Activated CD4-positive, alpha-beta T cell treated with anti-CD3 and anti-CD28 coated beads, Interleukin-2, amount 50 U/mL, for 16 hours (primary cell): ENCODE results near the gene TMEM179.
"Not testable (repeated sequence)": the region's sequence is repeated elsewhere in the genome, so short reads cannot be mapped to it uniquely, and the experiment has no call there.

Source experiments
- DNase-seq: peaks from one replicate; pipeline ENCODE4 v3.0.0-alpha.2; 2020

The TMEM179 gene

DNA sequence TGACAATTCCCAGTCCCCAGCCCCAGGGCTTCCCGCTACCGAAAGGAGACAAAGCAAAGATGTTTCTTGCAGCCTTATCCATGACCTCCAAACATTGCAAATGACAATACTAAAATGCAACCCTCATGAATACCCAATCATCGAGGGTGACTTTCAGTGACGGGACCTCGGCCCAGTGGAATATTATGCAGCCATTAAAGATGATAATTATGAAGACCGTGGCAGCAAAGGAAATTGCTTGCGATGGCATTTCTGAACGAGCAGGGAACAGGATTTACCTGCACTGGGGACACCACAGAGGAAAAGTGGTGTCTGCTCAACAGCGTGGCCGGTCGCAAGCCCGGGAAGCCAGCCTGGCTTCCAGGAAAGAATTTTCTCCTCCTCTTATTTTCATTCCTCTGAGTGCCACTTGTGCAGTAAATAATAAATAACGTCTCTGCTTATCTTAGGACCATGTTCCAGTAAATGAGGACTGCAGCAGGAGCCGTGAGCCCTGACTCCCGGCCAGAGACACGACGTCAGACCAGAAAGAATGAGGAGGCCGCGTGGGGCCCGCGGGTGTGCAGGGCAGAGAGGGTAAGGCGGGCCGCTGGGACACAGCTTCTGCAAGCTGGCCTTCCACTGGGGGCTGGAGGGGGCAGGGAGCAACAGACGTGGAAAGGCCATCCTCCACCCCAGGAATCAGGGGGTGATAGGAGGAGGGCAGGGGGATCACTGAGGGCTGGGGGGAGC lies 18.4 kb downstream of the TMEM179 start:
- no peak for DNase-seq

DNA sequence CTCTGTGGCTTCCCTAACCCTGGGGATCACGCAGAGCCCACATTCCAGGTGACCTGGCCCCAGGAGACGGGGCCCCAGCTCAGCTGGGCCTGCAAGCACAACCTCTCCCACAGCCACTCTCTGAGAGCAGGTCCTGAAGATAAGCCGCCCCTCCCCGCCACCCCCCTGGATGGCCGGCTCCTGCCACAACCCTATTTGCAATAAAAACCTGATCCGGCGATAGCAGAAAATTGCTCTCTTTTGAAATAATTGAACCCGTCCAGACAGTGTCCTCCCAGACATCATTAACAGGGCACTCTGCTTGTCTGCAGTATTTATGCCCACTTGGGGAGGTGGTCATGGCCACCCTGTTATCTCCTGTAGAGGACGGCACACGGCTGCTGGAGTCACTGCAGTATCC lies 20.0 kb downstream of the TMEM179 start:
- DNase-seq, result no peak

DNA sequence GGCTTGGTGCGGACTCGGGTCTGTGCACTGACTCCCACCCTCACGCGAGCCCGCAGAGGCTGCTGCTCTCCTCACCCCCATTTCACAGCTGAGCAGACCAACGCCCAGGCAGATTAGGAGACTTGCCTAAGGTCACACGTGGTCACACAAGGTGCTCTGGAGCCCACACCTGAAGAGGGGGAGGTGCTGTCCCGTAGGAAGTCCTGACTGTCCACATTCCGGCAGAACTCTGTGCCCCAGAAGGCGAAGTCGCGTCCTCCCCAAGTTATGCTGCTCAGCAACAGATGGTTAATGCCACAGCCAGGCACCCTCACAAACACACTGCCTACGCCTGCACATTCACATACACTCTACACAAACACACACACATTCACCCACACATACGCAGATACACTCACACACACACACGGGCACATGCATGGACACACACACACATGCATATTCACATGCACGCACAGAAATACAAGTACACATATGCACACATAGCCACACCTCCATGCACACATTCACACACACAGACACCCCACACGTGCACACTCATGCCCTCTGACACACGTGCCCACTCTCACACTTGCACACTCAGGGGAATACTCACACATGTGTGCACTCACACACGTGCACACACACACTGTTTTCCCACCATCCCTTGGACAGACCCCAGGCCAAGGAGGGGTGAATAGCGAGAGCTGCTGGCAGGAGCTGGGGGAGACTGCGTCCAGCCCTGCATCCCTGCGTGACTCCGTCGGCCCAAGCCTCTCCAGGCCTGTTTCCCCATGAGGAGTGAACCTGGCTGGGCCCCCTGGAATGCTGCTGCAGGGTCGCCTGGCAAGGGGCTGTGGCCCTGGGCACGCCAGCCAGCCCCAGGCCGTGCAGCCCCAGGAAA lies 20.9 kb downstream of the TMEM179 start:
- no peak for DNase-seq

DNA sequence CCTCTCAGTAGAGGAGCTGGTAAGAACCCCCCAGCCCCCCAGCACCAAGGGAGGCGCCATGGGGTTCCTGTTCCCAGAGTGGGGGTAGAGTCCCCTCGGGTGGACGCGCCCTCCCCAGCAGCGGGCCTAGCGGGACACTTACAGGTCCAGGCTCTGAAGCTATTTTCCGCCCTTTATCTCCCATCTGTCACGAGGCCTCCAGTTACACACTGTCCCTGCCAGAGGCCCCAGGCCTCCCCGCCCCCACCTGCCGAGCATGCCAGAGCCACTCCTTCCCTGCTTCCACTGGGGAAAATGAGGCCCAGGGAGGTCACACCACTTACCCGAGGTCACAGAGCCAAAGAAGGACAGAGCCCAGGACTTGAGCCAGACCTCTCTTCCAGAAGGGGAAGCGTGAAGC lies 21.9 kb downstream of the TMEM179 start:
- DNase-seq, result no peak

DNA sequence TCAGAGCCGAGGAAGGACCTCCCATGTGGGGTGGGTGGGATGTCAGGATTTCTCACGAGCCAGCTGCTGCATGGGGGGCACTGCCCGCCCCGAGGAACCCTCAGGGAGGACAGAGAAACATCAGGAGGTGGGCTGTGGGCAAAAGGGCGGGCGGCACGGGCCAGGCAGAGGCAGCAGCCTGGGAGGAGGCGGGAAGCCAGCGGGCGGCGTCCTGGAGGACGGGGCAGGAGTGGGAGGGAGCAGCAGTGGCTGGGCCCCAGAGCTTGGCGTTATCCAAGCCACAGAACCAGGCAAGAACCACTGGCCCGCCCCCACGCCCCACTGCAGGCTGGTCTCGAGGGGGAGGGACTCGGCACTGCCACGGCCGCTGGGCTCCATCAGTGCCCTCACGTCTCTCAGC lies 22.6 kb downstream of the TMEM179 start:
- no peak for DNase-seq

DNA sequence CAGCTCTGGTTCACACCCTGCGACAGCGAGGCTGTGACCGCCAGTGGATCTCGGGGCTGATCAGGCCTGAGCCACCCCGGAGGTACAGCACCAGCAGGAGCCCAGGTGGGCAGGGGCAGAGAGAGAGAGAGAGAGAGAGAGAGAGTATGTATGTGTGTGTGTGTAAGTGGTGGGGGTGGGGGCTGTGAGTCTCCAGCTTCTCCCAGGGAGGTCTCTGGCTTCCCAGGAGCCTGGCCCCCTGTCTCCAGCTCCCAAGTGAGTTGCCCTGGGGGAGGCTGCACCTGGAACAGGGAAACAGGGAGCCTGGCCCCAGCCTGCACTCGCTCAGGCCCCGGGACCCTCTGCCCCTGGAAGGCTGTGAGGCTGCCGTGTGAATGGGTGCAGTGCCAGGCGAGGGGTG lies 23.1 kb downstream of the TMEM179 start:
- no peak for DNase-seq

DNA sequence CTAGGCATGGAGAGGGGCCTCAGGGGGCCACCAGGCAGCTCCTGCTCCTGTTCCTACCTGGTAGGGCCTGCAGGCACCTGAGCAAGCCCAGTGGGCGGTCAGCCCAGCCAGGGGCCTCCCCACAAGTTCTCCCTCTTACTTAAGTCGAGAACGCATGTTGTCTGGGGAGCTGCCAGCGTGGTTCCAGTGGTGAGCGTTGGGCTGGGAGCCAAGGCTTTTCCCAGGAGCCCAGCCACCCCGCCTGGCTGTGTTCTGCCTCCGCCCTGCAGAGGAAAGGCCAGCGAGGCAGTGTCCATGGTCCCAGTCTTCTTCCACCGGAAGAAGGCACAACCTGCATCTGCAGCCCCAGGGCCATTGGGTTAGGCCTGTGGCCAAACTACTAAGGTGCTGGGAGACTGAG lies 23.6 kb downstream of the TMEM179 start:
- DNase-seq, result no peak

DNA sequence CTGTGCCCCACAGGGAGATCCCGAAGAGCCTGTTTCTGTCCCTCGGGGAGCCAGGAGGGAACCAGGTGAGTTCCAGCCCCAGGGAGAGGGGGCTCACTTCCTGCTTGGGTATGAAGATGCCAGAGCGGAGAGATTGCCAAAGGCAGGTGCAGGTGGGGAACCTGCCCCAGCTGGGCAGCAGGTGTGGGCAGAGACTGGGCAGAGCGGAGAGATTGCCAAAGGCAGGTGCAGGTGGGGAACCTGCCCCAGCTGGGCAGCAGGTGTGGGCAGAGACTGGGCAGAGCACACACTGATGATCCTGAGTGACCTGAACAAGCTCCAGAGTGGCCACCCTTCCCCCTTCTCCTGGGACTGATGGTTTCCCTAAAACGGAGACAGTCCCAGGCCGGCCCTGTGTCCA lies 24.6 kb downstream of the TMEM179 start:
- DNase-seq, result not testable (repeated sequence)

DNA sequence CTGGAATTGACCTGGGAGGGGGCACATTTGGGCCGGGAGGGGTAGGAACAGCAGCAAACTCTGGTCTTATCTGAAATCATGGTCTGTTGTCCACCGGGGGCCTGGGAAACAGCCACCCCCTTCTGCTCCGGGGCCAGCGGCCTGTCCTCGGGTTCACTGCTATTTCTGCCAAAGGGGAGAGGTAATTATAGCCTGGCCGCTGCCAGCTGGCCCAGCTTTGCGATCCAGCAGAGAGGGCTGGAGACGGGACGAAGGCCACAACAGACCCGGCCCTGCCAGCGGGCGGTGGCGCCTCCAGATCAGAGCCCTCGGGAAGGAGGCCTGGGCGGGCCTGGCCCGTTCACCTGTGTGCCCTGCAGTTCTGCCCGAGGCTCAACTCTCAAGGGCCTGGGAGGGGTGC lies 25.1 kb downstream of the TMEM179 start, which contains the start of gene C14orf180:
Gene C14orf180 (plus strand): TSS at position 258 of the 400 bp plus-strand sequence. CDS start 6,667 bp downstream, outside the sequence.
- no peak for DNase-seq

DNA sequence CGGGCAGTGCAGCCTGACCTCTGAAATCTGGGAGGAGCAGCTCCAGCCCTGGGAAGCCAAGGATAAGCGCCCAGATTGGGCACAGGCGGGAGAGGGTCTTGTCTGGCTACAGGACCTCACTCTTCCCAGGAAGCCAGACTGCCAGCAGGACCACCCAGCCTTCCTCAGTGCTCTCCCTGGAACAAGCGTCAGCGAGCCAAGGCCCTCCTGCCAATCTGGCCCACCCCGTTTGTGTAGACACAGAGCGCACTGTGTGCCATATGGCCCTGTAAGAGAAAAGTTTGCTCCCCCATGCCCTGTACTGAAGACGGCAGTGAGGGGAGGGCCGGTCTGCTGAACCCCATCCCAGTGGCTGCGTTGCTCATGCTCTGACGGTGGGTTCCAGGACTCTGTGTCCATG lies 26.3 kb downstream of the TMEM179 start:
- DNase-seq, result no peak

DNA sequence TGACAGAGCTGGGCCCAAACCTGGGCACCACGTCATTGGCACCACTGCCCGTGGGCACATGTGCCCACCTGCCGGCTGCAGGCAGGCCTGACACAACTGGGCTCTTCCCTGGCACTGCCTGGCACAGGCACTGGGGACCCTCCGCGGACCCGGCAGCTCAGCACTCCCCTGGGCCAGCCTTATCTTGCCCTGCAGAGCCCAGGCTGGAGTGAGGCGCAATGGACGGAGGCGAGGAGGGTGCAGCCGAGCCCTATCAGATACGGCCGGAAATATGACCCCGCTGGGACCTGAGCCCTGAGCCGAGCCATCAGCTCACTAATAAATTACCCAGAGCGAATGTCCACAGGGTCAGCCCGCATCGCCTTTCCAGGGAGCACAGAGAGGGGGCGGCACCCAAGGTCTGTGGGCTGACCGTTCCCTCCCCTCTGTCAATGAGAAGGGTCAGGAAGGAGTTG lies 26.7 kb downstream of the TMEM179 start:
- DNase-seq, result no peak

DNA sequence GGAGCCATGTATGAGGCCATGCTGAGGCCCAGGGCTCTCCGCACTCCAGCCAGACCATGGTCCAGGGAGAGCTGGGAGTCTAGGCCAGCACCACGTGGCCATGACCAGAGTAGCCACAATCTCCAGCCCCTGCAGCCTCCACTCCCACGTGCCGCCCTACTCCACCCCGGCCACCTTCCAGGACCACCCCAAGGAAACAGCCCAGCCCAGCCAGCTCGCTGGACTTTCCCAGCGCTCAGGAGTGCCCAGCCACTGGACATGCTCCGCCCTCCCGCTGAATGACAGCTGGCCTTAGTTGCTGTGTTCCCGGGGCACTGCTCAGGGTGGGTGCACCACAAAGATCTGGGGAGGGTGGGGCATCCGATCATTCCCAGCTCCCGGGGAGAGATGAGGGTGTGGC lies 27.1 kb downstream of the TMEM179 start:
- DNase-seq, result no peak

DNA sequence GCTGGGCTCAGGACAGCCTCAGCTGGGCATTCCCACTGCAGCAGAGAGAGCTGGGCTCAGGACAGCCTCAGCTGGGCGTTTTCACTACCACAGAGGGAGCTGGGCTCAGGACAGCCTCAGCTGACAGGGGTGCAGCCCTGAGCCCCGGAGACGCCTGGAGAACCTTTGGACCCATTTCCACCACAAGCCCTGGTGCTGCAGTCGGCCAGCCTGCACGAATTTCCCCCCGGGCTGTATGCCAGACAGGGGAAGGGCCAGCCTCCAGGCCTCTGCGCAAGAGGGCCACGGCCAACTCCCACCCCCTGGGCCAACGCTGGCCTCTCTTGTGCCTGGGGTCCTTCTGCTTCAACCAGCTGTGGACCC lies 27.6 kb downstream of the TMEM179 start:
- DNase-seq, result no peak

DNA sequence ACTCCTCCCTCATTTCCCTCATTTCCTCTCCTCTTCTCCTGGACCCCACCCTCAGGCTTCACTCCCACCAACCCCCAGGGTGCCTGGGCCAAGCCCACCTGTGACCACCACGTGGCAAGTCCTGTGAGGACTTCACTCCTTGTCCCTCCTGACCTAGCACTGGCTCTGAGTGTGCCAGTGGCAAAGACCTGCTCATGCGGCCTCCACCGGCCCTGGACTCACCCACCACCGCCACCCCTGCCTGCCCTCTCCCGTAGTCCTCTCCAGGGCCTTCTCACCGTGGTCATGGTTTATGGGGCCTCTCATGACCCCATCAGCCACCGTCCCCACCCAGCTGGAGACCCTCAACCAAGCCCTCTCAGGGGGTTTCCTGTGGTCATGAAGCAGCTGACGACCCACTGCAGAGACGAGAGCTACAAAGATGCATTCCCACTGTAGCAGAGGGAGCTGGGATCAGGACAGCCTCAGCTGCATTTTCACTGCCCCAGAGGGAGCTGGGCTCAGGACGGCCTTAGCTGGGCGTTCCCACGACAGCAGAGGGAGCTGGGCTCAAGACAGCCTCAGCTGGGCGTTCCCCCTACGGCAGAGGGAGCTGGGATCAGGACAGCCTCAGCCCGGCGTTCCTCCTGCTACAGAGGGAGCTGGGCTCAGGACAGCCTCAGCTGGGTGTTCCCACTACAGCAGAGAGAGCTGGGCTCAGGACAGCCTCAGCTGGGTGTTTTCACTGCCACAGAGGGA lies 28.2 kb downstream of the TMEM179 start:
- no peak for DNase-seq

DNA sequence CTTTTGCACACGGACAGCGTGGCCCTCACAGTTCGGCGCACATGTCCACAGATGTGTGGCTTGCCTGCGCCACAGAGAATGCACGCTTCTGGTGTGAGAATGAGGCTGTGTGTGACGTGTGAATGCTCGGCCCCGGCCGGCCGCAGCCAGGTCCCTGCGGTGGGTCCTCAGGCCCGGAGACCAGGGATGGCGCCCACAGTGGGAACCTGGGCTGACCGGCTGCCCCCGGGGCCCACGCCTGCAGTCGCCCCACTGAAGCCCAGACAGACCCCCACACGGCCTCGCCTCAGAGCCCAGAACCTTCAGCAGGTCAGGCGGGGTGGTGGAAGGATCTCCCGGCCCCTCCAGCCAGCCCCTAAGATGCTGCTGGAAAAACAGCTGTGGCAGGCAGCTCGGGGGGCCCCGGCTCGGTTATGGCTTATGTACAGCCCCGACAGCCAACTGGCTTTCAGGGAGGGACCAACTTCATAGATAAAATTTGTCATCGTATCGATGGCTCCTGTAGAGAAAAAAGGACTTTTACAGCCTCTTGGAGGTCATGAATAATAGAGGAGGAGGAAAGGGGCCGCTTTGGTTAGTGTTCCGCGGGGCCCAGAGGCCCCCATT lies 29.5 kb downstream of the TMEM179 start:
- no peak for DNase-seq

DNA sequence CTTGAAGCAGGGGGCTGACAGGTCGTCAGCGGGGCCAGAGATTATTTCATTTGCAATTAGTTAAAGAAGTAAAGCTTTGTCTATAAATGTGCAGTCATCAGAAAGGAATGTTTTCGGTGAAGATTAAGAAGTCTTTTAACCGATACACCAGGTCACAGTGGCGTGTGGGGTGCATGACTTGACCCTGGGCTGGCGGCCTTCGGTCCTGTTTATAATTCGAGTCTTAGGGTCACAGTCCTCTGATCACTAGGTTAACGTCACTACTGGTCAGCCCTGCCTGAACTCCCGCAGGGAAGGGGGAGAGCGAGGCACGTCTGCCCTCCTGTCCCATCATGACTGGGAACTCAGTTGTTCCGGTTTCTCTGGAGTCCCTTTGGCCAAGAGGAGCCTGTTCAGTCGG lies 30.0 kb downstream of the TMEM179 start:
- no peak for DNase-seq

DNA sequence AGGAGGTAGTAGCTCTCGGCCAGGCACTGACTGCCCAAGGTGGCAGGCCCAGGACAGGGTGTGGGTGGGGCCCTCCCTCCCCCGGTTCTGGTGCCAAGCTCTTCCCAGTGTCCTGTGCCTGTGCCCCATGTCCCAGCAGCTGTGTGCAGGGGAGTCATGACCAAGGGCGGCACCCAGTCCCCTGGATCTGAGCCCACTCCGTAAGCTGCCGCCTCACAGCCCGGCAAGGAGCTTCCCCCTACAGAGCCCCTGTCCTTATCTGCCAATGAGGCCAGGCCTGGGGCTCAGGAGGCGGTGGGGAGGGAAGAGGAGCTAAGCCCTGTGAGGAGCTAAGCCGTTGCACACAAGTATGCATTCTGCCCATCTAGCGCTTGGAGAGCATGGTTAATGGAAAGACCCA lies 30.6 kb downstream of the TMEM179 start:
- DNase-seq, result no peak

DNA sequence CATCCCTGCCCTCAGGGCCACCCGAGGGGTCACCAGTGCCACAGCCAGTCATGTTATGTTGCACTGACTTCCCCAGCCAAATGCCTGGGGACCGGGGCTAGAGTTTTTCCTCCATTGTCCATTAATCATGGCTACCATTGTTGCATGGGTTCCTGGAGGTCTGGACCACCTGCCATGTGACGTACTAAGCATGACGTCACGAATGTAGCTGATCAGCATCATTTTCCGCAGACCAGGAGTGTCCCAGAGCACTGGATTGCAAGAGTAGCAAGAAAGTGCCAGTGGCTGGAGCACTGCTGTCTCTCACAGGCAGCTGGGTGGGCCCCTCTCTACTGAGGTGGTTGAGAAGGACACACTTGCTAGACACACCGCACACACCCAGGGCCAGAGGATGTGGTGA lies 31.9 kb downstream of the TMEM179 start:
- no peak for DNase-seq

DNA sequence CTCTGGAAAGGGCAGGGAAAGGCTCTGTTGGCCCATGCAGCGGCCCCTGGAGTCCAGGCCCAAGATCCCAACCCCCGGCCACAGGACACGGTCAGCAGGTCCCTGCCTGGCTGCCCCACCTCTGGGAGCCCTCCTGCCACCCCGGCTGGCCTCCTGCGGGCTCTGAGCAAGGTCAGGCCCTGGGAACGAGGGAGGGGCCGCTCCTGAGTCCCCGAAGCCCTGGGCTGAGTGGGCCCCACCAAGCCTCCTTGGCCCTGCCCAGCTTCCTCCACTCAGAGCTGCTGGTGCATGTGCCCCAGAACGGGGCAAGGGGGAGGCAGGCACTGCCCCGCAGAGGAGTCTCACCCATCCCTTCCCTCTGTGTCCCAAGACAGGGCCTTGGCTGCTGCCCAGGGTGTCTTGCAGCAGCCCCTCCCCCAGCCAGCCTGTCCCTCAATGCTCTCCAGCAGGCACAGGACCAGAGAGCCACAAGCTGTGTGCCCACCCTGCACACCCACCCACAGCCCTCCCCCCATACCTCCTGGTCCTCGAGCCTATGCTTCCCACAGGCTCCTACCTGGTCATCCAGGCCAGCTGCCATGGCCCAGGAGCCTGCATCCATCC lies 32.4 kb downstream of the TMEM179 start:
- no peak for DNase-seq

DNA sequence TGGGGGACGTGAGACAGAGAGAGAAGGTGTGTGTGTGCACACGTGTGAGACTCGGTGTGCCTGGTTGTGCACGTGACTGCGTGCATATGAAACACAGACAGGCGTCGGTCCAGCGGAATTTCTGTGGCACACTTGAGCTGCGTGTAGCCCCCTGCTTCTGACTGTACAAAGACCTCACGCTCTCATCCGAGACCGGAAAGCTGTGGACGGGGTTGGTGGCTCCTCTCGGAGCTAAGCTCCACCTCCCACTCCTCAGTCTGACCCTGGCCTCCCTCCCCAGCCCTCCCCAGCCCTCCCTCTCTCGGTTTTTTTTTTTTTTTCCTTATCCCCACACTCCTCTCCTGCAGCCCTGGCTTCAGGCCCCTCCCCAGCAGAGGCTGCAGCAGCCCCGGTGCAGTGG lies 33.3 kb downstream of the TMEM179 start:
- no peak for DNase-seq

DNA sequence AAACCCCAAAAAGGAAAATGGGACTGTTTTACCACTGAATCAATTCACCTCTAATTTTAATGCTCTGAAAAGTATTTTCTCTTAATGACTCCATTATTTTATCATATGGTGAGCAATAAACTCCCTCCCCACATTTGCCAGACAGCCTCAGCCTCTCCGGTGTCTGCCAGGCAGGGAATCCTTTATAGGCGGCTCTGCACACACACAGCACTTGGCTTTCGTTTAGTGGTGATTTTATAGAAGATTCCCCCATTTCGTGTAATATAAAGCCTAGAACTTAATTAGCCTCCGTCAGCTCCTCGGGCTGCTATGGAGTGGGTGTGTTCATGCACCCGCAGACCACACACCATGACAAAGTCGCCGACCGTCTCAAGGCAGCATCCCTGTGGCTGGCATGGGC lies 35.1 kb downstream of the TMEM179 start:
- no peak for DNase-seq

DNA sequence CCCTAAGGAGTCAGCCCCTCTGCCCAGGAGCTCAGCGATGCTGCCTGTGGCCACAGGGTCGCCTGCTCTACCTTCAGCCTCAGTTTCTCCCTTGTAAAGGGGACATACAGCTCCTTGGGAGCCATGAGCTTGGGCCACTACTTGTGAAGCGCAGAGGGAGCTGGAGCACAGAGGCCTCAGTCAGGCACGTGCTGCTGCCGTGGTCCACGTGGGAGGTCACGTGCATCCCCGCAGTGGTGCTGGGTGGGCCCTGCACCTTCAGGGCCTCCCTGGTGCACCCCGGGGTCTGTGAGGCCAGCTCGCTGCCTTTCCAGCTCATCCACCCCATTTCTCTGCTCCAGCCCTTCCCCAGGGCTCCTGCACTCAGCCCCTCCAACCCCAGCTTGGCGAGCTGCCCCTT lies 36.0 kb downstream of the TMEM179 start:
- no peak for DNase-seq

DNA sequence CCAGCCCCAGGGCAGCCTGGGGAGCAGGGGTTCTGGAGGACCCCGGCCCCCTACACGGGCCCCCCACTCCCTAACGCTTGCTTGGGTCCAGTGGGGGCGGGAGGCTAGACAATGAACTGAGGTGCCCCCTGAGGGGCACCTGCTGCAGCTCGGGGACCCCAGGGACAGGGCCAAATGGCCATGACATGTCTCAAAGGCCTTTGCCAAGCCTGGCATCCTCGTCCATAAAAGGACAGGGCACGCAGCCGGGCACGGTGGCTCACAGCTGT lies 36.7 kb downstream of the TMEM179 start:
- DNase-seq, result no peak
